Measurements from ENCODE around the gene CD180. TPM values are rescaled to one million over a fixed set of nuclear protein-coding genes. Genes with fewer than 3 reads are reported as not detected.

CD180 gene
- total and polyA plus RNA-seq, 8 donors, result under 0.01 to 2.6 (median 0.37) TPM; not detected in 1

DNA sequence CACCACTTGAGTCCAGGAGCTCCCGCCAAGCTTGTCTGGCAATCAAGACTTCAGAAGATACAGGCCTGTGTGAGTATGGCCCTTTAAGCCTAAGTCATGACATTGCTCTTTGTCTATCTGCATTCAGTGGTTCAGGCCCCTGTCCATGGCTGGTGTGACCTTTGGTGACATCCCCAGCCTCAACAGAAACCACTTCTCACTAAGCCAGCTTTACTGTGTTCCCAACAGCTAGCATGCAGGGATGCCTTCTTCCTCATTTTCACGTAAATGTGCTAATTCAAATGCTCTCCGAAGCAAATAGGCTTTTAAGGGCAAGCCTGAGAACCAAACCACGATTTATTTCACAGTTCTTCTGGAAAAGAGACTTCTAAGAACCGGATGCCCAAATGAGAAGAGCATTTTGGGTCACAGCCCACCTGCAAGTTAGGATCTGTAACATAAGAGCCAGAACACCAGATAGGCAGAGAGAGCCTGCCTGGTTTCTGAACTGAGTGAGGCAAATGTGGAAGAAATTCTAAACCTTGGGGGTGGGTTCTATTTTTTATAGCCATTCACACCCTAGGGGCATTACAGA lies 14.9 kb downstream of the CD180 start:
- TF ChIP-seq EP300 (IDR thresholded peaks at IDR 0.05), result no peak
- WGBS, 5 donors, result 68 to 80% (median 72%) methylated on average over 5 of the region's 5 CpGs
- Histone ChIP-seq H3K27ac (peak overlapping the region in 4 of 5 donors; percentile 9 to 60 (median 52)), H3K4me3 (no peak overlapping the region), H3K4me1 (peaks cover 0 to 12% (median 9%) of the 10 kb centered on the region in 4 donors), H3K27me3 (no peaks in the 10 kb centered on the region), H3K36me3 (no peaks in the 10 kb centered on the region), H3K9me3 (peaks cover 0 to 8% (median 4%) of the 10 kb centered on the region in 4 donors)
- no peak for DNase-seq
- intact Hi-C loops (cut with DNase I; ENCODE audit: low total_unique reads), result no loop called here

DNA sequence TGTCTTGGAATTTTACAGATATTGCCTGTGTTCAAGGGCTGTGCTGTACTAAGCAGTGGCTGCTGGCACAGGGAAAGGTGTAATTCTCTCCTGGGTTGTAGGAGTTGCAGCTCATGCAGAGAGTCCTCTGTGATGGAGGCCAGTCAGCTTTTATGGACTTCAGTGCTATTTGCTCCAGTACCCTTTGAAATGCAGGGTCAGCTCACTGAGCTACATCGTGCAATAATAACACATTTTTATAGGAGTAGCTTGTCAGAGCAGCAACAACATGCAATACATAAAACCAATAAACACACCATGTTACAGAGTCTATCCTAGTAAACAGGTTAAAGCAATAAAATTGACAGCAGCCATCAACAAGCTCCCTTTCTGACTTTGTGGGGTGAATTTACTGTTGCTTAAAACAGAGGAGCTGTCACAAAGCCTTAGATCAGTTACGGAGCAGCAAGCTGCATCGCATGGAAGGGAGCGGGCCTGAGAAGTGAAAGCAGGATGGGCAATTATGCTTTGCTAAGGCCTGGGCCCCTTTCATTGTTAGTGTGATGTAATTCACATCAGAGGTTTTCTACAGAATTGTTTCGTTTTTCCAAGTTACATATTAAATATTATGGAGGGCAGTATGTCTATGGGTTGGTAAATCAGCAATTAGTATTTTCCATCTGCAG lies 16.8 kb downstream of the CD180 start:
- peaks cover 0 to 13% (median 5%) of the 10 kb centered on the region in 4 donors for H3K9me3 ChIP-seq
- H3K4me1 ChIP-seq, result peaks cover 0 to 12% (median 9%) of the 10 kb centered on the region in 4 donors
- H3K36me3 ChIP-seq, result no peaks in the 10 kb centered on the region
- no peak for DNase-seq
- no peaks in the 10 kb centered on the region for H3K27me3 ChIP-seq
- WGBS, 5 donors, result 90 to 96% (median 94%) methylated on average over 5 of the region's 5 CpGs
- intact Hi-C loops (cut with DNase I; ENCODE audit: low total_unique reads), result no loop called here
- TF ChIP-seq POLR2AphosphoS5 (IDR thresholded peaks at IDR 0.05), result no peak
- TF ChIP-seq EP300 (IDR thresholded peaks at IDR 0.05), result no peak
- TF ChIP-seq, protein P1, sequence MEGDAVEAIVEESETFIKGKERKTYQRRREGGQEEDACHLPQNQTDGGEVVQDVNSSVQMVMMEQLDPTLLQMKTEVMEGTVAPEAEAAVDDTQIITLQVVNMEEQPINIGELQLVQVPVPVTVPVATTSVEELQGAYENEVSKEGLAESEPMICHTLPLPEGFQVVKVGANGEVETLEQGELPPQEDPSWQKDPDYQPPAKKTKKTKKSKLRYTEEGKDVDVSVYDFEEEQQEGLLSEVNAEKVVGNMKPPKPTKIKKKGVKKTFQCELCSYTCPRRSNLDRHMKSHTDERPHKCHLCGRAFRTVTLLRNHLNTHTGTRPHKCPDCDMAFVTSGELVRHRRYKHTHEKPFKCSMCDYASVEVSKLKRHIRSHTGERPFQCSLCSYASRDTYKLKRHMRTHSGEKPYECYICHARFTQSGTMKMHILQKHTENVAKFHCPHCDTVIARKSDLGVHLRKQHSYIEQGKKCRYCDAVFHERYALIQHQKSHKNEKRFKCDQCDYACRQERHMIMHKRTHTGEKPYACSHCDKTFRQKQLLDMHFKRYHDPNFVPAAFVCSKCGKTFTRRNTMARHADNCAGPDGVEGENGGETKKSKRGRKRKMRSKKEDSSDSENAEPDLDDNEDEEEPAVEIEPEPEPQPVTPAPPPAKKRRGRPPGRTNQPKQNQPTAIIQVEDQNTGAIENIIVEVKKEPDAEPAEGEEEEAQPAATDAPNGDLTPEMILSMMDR (IDR thresholded peaks at IDR 0.05), result no peak
- no peak for TF ChIP-seq POLR2A (IDR thresholded peaks at IDR 0.05)
- no peak overlapping the region for H3K4me3 ChIP-seq
- no peak overlapping the region for H3K27ac ChIP-seq

DNA sequence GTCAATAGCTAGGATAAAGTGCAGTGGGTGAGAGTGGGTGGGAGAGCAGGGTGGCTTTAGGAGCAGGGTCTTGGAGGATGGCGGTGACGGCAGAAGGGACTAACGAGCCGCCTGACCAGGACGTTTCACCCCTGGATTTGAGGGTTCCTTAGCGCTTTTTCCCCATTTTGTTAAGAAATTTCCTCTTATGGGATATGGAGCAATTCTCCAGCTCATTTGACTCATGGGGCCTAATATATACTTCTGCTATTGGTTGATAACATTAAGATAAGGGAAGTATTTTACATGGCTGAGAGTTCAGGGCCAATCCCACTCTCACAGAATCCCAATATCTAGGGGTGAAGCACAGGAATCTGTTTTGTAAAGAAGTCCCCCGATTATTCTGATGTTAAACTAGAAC lies 17.6 kb downstream of the CD180 start:
- 92 to 100% (median 96%) methylated on average over 7 of the region's 7 CpGs for WGBS, 5 donors
- peaks cover 0 to 12% (median 9%) of the 10 kb centered on the region in 4 donors for H3K4me1 ChIP-seq
- H3K27ac ChIP-seq, result no peak overlapping the region
- H3K9me3 ChIP-seq, result peaks cover 0 to 13% (median 5%) of the 10 kb centered on the region in 4 donors
- H3K27me3 ChIP-seq, result no peaks in the 10 kb centered on the region
- H3K4me3 ChIP-seq, result no peak overlapping the region
- intact Hi-C loops (cut with DNase I; ENCODE audit: low total_unique reads), result no loop called here
- TF ChIP-seq POLR2A (IDR thresholded peaks at IDR 0.05), result no peak
- TF ChIP-seq, protein P1 (IDR thresholded peaks at IDR 0.05), result no peak
- no peak for TF ChIP-seq EP300 (IDR thresholded peaks at IDR 0.05)
- TF ChIP-seq POLR2AphosphoS5 (IDR thresholded peaks at IDR 0.05), result no peak
- DNase-seq, result no peak
- no peaks in the 10 kb centered on the region for H3K36me3 ChIP-seq

DNA sequence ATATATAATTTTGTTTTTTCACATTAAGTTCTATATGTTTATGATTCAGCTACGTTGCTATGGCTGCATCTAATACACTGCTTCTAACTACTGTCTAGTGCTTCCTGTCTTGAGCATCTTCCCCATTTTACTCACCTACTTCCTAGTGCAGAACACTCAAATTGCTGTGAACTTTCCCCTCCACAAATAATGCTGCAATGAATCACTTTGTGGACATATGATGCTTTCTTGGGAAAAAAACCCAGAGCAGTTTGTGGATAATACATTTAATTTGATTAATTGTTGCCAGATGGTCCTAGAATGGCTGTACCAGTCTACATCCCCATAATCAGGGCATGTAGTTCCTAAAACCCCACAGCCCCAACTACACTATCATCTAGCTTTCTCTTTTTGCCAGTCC lies 18.5 kb downstream of the CD180 start:
- Histone ChIP-seq H3K9me3 (peaks cover 0 to 13% (median 5%) of the 10 kb centered on the region in 4 donors), H3K4me1 (peaks cover 0 to 12% (median 9%) of the 10 kb centered on the region in 4 donors), H3K27ac (no peak overlapping the region), H3K4me3 (no peak overlapping the region), H3K27me3 (no peaks in the 10 kb centered on the region), H3K36me3 (no peaks in the 10 kb centered on the region)
- WGBS, 5 donors, result 38 to 79% (median 74%) methylated on average over 1 of the region's 1 CpG
- no peak for DNase-seq
- TF ChIP-seq, protein P1 (IDR thresholded peaks at IDR 0.05), result no peak
- no peak for TF ChIP-seq POLR2A (IDR thresholded peaks at IDR 0.05)
- TF ChIP-seq POLR2AphosphoS5 (IDR thresholded peaks at IDR 0.05), result no peak
- no peak for TF ChIP-seq EP300 (IDR thresholded peaks at IDR 0.05)
- intact Hi-C loops (cut with DNase I; ENCODE audit: low total_unique reads), result no loop called here

DNA sequence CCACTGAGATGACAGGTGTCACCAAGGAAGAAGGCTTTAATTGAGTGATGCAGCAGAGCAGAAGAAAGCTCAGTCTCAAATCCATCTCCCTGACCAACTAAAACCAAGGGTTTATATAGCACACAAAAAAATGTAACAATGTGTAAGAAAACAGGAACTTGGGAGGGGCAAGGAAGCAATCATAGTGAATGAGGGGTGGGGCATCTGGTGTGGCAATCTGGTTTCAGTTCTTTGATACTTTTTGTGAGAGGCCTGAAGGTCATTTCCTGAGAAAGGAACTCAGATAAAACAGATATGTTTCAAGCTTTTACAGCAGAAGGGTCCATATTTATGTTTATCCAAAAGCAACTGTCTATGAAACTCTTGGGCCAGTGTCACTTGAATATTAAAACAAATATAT lies 19.7 kb downstream of the CD180 start:
- no peak overlapping the region for H3K4me3 ChIP-seq
- no peaks in the 10 kb centered on the region for H3K27me3 ChIP-seq
- no peak for DNase-seq
- peaks cover 0 to 1% (median 0%) of the 10 kb centered on the region in 4 donors for H3K4me1 ChIP-seq
- no peak overlapping the region for H3K27ac ChIP-seq
- no peak for TF ChIP-seq POLR2A (IDR thresholded peaks at IDR 0.05)
- no peak for TF ChIP-seq EP300 (IDR thresholded peaks at IDR 0.05)
- TF ChIP-seq POLR2AphosphoS5 (IDR thresholded peaks at IDR 0.05), result no peak
- TF ChIP-seq, protein P1 (IDR thresholded peaks at IDR 0.05), result no peak
- H3K9me3 ChIP-seq, result peaks cover 0 to 13% (median 5%) of the 10 kb centered on the region in 4 donors
- intact Hi-C loops (cut with DNase I; ENCODE audit: low total_unique reads), result no loop called here
- H3K36me3 ChIP-seq, result no peaks in the 10 kb centered on the region

All from stomach (tissue), 9 donors.